OCI-LY1 (cell line): ENCODE measurements around the gene SLC16A6.

ENCODE experiments used
- H2AFZ ChIP-seq: fragments of 200-600 bp; sonication (generic), shearing (Covaris generic); 2 replicates; pipeline ENCODE4 v1.6.0; 2014; ENCODE audit warnings: antibody characterized with exemption, mild to moderate bottlenecking, low read length
- H3F3A ChIP-seq: fragments of 200-600 bp; sonication (generic), shearing (Covaris generic); 2 replicates; pipeline ENCODE4 v1.6.0; 2014; ENCODE audit warnings: mild to moderate bottlenecking, antibody characterized with exemption, low read length, moderate library complexity; ENCODE audit not compliant: insufficient read depth
- H3K27ac ChIP-seq: fragments of 200-600 bp; sonication (generic); 2 replicates; pipeline ENCODE4 v1.5.1; 2014; ENCODE audit warnings: low read length, mixed run types, mild to moderate bottlenecking, low read depth; ENCODE audit not compliant: poor library complexity, severe bottlenecking
- H3K27me3 ChIP-seq: fragments of 200-600 bp; sonication (generic); 2 replicates; pipeline ENCODE4 v1.6.0; 2014; ENCODE audit warnings: antibody characterized with exemption, mild to moderate bottlenecking, low read length, moderate library complexity; ENCODE audit not compliant: insufficient read depth
- H3K36me3 ChIP-seq: fragments of 200-600 bp; sonication (generic); 2 replicates; pipeline ENCODE4 v1.6.1; 2014; ENCODE audit warnings: mild to moderate bottlenecking, antibody characterized with exemption, low read length, moderate library complexity, mixed read lengths; ENCODE audit not compliant: insufficient read depth
- H3K4me1 ChIP-seq: fragments of 200-600 bp; sonication (generic); 2 replicates; pipeline ENCODE4 v1.5.1; 2014; ENCODE audit warnings: mild to moderate bottlenecking, low read length, moderate library complexity; ENCODE audit not compliant: insufficient read depth, severe bottlenecking
- H3K4me2 ChIP-seq: fragments of 200-600 bp; sonication (generic), shearing (Covaris generic); 2 replicates; pipeline ENCODE4 v1.6.1; 2014; ENCODE audit warnings: low read length
- H3K4me3 ChIP-seq: fragments of 200-600 bp; sonication (generic); 2 replicates; pipeline ENCODE4 v1.5.1; 2014; ENCODE audit warnings: low read length, low read depth, mild to moderate bottlenecking, mixed read lengths; ENCODE audit not compliant: poor library complexity, severe bottlenecking
- H3K79me2 ChIP-seq: fragments of 200-600 bp; shearing (Covaris generic); 2 replicates; pipeline ENCODE4 v1.6.1; 2016; ENCODE audit warnings: mixed run types, low read length, mixed read lengths; ENCODE audit not compliant: insufficient read depth
- H3K9ac ChIP-seq: fragments of 200-600 bp; sonication (generic), shearing (Covaris generic); 2 replicates; pipeline ENCODE4 v1.6.1; 2014; ENCODE audit warnings: mild to moderate bottlenecking, low read length, mixed read lengths
- H3K9me2 ChIP-seq: fragments of 200-600 bp; sonication (generic), shearing (Covaris generic); 2 replicates; pipeline ENCODE4 v1.6.1; 2014; ENCODE audit warnings: low read depth, mild to moderate bottlenecking, low read length, mixed read lengths
- H3K9me3 ChIP-seq: fragments of 200-600 bp; shearing (Covaris generic); 2 replicates; pipeline ENCODE4 v1.6.1; 2014; ENCODE audit warnings: low read length, mixed read lengths
- H4K20me1 ChIP-seq: fragments of 200-600 bp; sonication (generic), shearing (Covaris generic); 2 replicates; pipeline ENCODE4 v1.6.0; 2016; ENCODE audit warnings: mild to moderate bottlenecking, low read length; ENCODE audit not compliant: insufficient read depth
- CTCF ChIP-seq: fragments of 200-600 bp; sonication (generic), shearing (Covaris generic); IDR thresholded peaks from 2 replicates; pipeline ENCODE4 v1.5.1; 2017; ENCODE audit warnings: mild to moderate bottlenecking, antibody characterized with exemption, low read length, moderate library complexity, mixed read lengths
- EZH2 ChIP-seq: fragments of 200-600 bp; sonication (generic), shearing (Covaris generic); IDR thresholded peaks from 2 replicates; pipeline ENCODE4 v1.8.0; 2017; ENCODE audit warnings: borderline replicate concordance, mixed run types, mild to moderate bottlenecking, antibody characterized with exemption, low read length, moderate library complexity, mixed read lengths

The SLC16A6 gene

GRCh38 chr17:68307443-68307842 lies 16.5 kb upstream of the SLC16A6 start:
- Histone ChIP-seq H4K20me1 (no peaks in the 10 kb centered on the region), H3F3A (no peaks in the 10 kb centered on the region), H3K36me3 (peaks cover 35% of the 10 kb centered on the region), H3K4me2 (no peak overlapping the region), H3K9ac (no peak overlapping the region), H3K27me3 (no peaks in the 10 kb centered on the region), H3K4me1 (no peaks in the 10 kb centered on the region), H3K4me3 (no peak overlapping the region), H3K9me2 (no peaks in the 10 kb centered on the region), H2AFZ (no peak overlapping the region), H3K27ac (no peak overlapping the region), H3K79me2 (no peaks in the 10 kb centered on the region), H3K9me3 (0 out of 2 replicates have a peak, but pooled peaks cover 7% of the 10 kb centered on the region)
- TF ChIP-seq EZH2 (no peak), CTCF (no peak)

- Histone ChIP-seq H3K9me3 (0 out of 2 replicates have a peak, but pooled peaks cover 7% of the 10 kb centered on the region), H3K36me3 (peaks cover 35% of the 10 kb centered on the region), H3K4me3 (no peak overlapping the region), H4K20me1 (no peaks in the 10 kb centered on the region), H3K27me3 (no peaks in the 10 kb centered on the region), H3K4me2 (no peak overlapping the region), H3F3A (no peaks in the 10 kb centered on the region), H3K4me1 (no peaks in the 10 kb centered on the region), H3K27ac (no peak overlapping the region), H2AFZ (no peak overlapping the region), H3K9me2 (no peaks in the 10 kb centered on the region), H3K79me2 (no peaks in the 10 kb centered on the region), H3K9ac (no peak overlapping the region)
- TF ChIP-seq EZH2 (no peak), CTCF (no peak)
Observed at GRCh38 chr17:68306819-68307218, 15.9 kb upstream of the SLC16A6 start.

- TF ChIP-seq EZH2: no peak
- no peak for TF ChIP-seq CTCF
Observed at GRCh38 chr17:68305142-68305541, 14.2 kb upstream of the SLC16A6 start.

More at GRCh38 chr17:68305142-68305541, 14.2 kb upstream of the SLC16A6 start:
- no peaks in the 10 kb centered on the region for H3K79me2 ChIP-seq
- peaks cover 24% of the 10 kb centered on the region for H3K36me3 ChIP-seq
- H3F3A ChIP-seq: no peaks in the 10 kb centered on the region
- 0 out of 2 replicates have a peak, but pooled peaks cover 7% of the 10 kb centered on the region for H3K9me3 ChIP-seq
- no peak overlapping the region for H3K27ac ChIP-seq
- H3K27me3 ChIP-seq: no peaks in the 10 kb centered on the region
- no peak overlapping the region for H3K9ac ChIP-seq
- H3K9me2 ChIP-seq: no peaks in the 10 kb centered on the region
- no peaks in the 10 kb centered on the region for H3K4me1 ChIP-seq
- H4K20me1 ChIP-seq: no peaks in the 10 kb centered on the region
- H2AFZ ChIP-seq: no peak overlapping the region
- no peak overlapping the region for H3K4me3 ChIP-seq
- H3K4me2 ChIP-seq: no peak overlapping the region
